HEK293 (cell line): Measurements from ENCODE around the gene MTA1.

ENCODE experiments used
- CTCF ChIA-PET: fragments of 350-600 bp; formaldehyde crosslinking; extraction: SDS; loops from one replicate; lab custom pipeline; 2021; ENCODE audit warnings: antibody characterized with exemption; lab: Yijun Ruan, JAX
- POLR2A ChIA-PET: fragments of 300-600 bp; formaldehyde crosslinking; extraction: SDS; loops from one replicate; lab custom pipeline; 2020; ENCODE audit warnings: antibody characterized with exemption, inconsistent platforms; lab: Yijun Ruan, JAX
- H3K27ac ChIP-seq: fragments of 200-500 bp; sonication (Bioruptor generic); 2 replicates; pipeline ENCODE4 v1.5.1; 2014; ENCODE audit warnings: low read depth, low read length, control low read depth, inconsistent platforms; ENCODE audit errors: extremely low read depth
- H3K36me3 ChIP-seq, 2 experiments: fragments of 200-500 bp in 1 of 2; sonication (Bioruptor generic) in 1 of 2; 1 replicate in 1 of 2; 2 replicates in 1 of 2; pipeline ENCODE4 v1.5.1; 2014 to 2017; ENCODE audit warnings: inconsistent platforms in 2 of 2, low read length in 2 of 2; ENCODE audit not compliant: control insufficient read depth in 2 of 2, insufficient read depth in 1 of 2
- H3K4me1 ChIP-seq: fragments of 200-500 bp; sonication (Bioruptor generic); 2 replicates; pipeline ENCODE4 v1.5.1; 2014; ENCODE audit warnings: mild to moderate bottlenecking, low read length, inconsistent platforms; ENCODE audit not compliant: control insufficient read depth, insufficient read depth
- H3K4me3 ChIP-seq: 2 replicates; pipeline ENCODE4 v1.5.1; 2011; ENCODE audit warnings: low read depth, mild to moderate bottlenecking, control low read depth, low read length, moderate library complexity
- H3K9me3 ChIP-seq: fragments of 200-500 bp; sonication (Bioruptor generic); 2 replicates; pipeline ENCODE4 v1.5.1; 2014; ENCODE audit warnings: low read depth, low read length, inconsistent platforms; ENCODE audit not compliant: control insufficient read depth, insufficient read depth
- GLI2 ChIP-seq: fragments of 450-650 bp; formaldehyde crosslinking; IDR thresholded peaks from 2 replicates; pipeline ENCODE4; 2017; ENCODE audit warnings: missing biosample characterization, missing genetic modification characterization, low read depth, borderline replicate concordance
- OVOL3 ChIP-seq: fragments of 450-650 bp; formaldehyde crosslinking; IDR thresholded peaks from 2 replicates; pipeline ENCODE4 v1.5.1; 2016; ENCODE audit warnings: missing biosample characterization, missing genetic modification characterization
- PATZ1 ChIP-seq: fragments of 450-650 bp; formaldehyde crosslinking; IDR thresholded peaks from 2 replicates; pipeline ENCODE4 v1.5.1; 2016; ENCODE audit warnings: missing biosample characterization, missing genetic modification characterization
- REPIN1 ChIP-seq: fragments of 450-650 bp; formaldehyde crosslinking; IDR thresholded peaks from 2 replicates; pipeline ENCODE4 v1.5.1; 2017; ENCODE audit warnings: missing biosample characterization, missing genetic modification characterization, low read depth
- SP7 ChIP-seq: fragments of 450-650 bp; formaldehyde crosslinking; IDR thresholded peaks from 2 replicates; pipeline ENCODE4 v1.5.1; 2016; ENCODE audit warnings: missing biosample characterization, missing genetic modification characterization
- TRIM28 ChIP-seq: IDR thresholded peaks from 2 replicates; pipeline ENCODE4 v1.6.1; 2011; ENCODE audit warnings: low read length, control low read depth, borderline replicate concordance
- ZBTB10 ChIP-seq: fragments of 450-650 bp; formaldehyde crosslinking; IDR thresholded peaks from 2 replicates; pipeline ENCODE4 v1.5.1; 2016; ENCODE audit warnings: missing biosample characterization, missing genetic modification characterization
- ZBTB44 ChIP-seq: fragments of 450-650 bp; IDR thresholded peaks from 2 replicates; pipeline ENCODE4 v1.5.1; 2018; ENCODE audit warnings: missing biosample characterization, mild to moderate bottlenecking, missing genetic modification characterization
- ZFHX2 ChIP-seq: fragments of 450-650 bp; formaldehyde crosslinking; conservative IDR thresholded peaks from 2 replicates; pipeline ENCODE4 v1.5.1; 2016; ENCODE audit warnings: missing biosample characterization, missing genetic modification characterization
- ZIC2 ChIP-seq: fragments of 450-650 bp; formaldehyde crosslinking; IDR thresholded peaks from 2 replicates; pipeline ENCODE4 v1.5.1; 2016; ENCODE audit warnings: missing biosample characterization, missing genetic modification characterization
- ZNF114 ChIP-seq: fragments of 450-650 bp; formaldehyde crosslinking; IDR thresholded peaks from 2 replicates; pipeline ENCODE4 v1.5.0; 2017; ENCODE audit warnings: missing biosample characterization, missing genetic modification characterization
- ZNF302 ChIP-seq: fragments of 450-650 bp; formaldehyde crosslinking; IDR thresholded peaks from 2 replicates; pipeline ENCODE4 v1.5.1; 2016; ENCODE audit warnings: missing biosample characterization, missing genetic modification characterization, low read depth
- ZNF354C ChIP-seq: fragments of 450-650 bp; formaldehyde crosslinking; IDR thresholded peaks from 2 replicates; pipeline ENCODE4 v1.5.1; 2016; ENCODE audit warnings: missing biosample characterization, missing genetic modification characterization, low read depth, borderline replicate concordance
- ZNF394 ChIP-seq: fragments of 450-650 bp; formaldehyde crosslinking; IDR thresholded peaks from 2 replicates; pipeline ENCODE4 v1.5.1; 2016; ENCODE audit warnings: missing biosample characterization, missing genetic modification characterization, mild to moderate bottlenecking, moderate library complexity, borderline replicate concordance
- ZNF423 ChIP-seq: fragments of 450-650 bp; formaldehyde crosslinking; IDR thresholded peaks from 2 replicates; pipeline ENCODE4 v1.5.1; 2016; ENCODE audit warnings: missing biosample characterization, missing genetic modification characterization
- ZNF510 ChIP-seq: fragments of 450-650 bp; formaldehyde crosslinking; IDR thresholded peaks from 2 replicates; pipeline ENCODE4 v1.5.1; 2018; ENCODE audit warnings: mild to moderate bottlenecking, missing genetic modification characterization, missing biosample characterization; ENCODE audit not compliant: insufficient replicate concordance
- ZNF785 ChIP-seq: fragments of 450-650 bp; formaldehyde crosslinking; IDR thresholded peaks from 2 replicates; pipeline ENCODE4 v1.5.1; 2016; ENCODE audit warnings: missing biosample characterization, missing genetic modification characterization
- ZSCAN16 ChIP-seq: fragments of 450-650 bp; formaldehyde crosslinking; IDR thresholded peaks from 2 replicates; pipeline ENCODE4 v1.5.1; 2016; ENCODE audit warnings: missing biosample characterization, missing genetic modification characterization
- TF ChIP-seq, protein P1 (sequence below): fragments of 450-650 bp; formaldehyde crosslinking; IDR thresholded peaks from 2 replicates; pipeline ENCODE4 v1.5.1; 2016; ENCODE audit warnings: missing biosample characterization, missing genetic modification characterization
- TF ChIP-seq, protein P2 (sequence below): fragments of 450-650 bp; formaldehyde crosslinking; IDR thresholded peaks from 2 replicates; pipeline ENCODE4 v1.5.1; 2016; ENCODE audit warnings: missing biosample characterization, missing genetic modification characterization

Gene MTA1

DNA sequence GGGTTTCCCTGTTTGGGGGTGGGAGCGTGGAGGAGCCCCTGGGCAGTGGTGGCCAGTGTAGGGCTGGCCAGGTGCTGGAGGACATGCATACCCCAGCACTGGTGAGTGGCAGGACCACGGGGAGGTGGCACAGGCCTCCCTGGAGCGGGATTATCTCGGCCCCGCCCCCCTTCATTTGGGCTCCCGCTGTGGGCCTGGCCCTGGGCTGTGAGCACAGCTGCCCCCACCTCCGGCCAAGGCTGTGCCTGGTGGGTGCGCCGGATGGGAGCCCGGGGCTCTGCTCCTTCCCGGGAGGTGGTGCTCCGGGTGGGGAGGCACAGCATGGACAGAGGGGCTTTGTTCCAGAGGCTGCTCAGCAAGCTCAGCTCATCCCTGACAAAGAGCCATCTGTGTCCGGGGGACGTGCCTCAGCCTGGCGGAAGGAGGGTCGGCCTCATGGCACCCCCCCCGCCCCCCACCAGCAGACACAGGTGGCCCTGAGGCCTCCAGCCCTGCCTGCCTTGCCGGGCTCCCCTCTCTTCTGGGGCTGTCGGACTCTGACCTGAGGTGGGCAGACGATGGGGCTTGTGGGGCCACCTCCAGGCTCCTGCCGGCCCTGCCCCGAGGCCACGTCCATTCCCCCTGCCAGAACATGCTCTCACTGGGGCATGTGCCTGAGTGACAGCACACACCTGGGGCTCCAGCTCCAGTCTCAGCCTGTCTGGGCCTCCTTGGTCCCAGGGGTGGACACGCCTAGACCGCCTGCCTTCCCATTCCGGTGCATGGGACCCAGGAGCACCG is 79.8 kb downstream of the MTA1 start (continued):
- TF ChIP-seq PATZ1 (peak; percentile 40; the same call in 1 of the 2 replicates), ZNF510 (no peak), ZBTB10 (no peak), REPIN1 (tag by site-specific recombination) (no peak), TRIM28 (no peak), ZBTB44 (tag by site-specific recombination) (no peak), ZIC2 (tag by site-specific recombination) (peak; percentile 81), ZFHX2 (peak; percentile 50), ZNF394 (tag by site-specific recombination) (no peak), ZNF423 (tag by site-specific recombination) (0 out of 2 replicates have a peak, but pooled peaks have one; percentile 8), ZNF354C (tag by site-specific recombination) (no peak), ZNF114 (no peak)

- Histone ChIP-seq H3K4me3 (no peak overlapping the region), H3K27ac (no peak overlapping the region), H3K36me3 (peaks cover 0 to 6% of the 10 kb centered on the region in 2 experiments; a peak in 1 of 3 replicates), H3K4me1 (no peaks in the 10 kb centered on the region), H3K9me3 (no peaks in the 10 kb centered on the region)
- CTCF ChIA-PET, result interaction anchor here (1.1 kb wide), 1 partner anchor 134 kb away, joined by 4 read pairs; no protein-coding TSS in a partner anchor
- POLR2A ChIA-PET, result interaction anchor here (0.9 to 1.4 kb wide), 3 partner anchors 8 to 12 kb away, joined by 3 to 5 read pairs (median 5); no protein-coding TSS in a partner anchor
- TF ChIP-seq GLI2 (tag by site-specific recombination) (no peak), ZNF785 (tag by site-specific recombination) (no peak), ZSCAN16 (tag by site-specific recombination) (no peak), OVOL3 (tag by site-specific recombination) (no peak), ZNF302 (no peak), SP7 (no peak)
- TF ChIP-seq, protein P1, sequence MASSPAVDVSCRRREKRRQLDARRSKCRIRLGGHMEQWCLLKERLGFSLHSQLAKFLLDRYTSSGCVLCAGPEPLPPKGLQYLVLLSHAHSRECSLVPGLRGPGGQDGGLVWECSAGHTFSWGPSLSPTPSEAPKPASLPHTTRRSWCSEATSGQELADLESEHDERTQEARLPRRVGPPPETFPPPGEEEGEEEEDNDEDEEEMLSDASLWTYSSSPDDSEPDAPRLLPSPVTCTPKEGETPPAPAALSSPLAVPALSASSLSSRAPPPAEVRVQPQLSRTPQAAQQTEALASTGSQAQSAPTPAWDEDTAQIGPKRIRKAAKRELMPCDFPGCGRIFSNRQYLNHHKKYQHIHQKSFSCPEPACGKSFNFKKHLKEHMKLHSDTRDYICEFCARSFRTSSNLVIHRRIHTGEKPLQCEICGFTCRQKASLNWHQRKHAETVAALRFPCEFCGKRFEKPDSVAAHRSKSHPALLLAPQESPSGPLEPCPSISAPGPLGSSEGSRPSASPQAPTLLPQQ (tag by site-specific recombination), result no peak
- TF ChIP-seq, protein P2, sequence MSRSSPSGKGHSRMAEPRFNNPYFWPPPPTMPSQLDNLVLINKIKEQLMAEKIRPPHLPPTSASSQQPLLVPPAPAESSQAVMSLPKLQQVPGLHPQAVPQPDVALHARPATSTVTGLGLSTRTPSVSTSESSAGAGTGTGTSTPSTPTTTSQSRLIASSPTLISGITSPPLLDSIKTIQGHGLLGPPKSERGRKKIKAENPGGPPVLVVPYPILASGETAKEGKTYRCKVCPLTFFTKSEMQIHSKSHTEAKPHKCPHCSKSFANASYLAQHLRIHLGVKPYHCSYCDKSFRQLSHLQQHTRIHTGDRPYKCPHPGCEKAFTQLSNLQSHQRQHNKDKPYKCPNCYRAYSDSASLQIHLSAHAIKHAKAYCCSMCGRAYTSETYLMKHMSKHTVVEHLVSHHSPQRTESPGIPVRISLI (tag by site-specific recombination), result no peak
These were observed 80.6 kb downstream of the MTA1 start for GRCh38 chr14:105500036-105500725.
